Neuronal stem cell (in vitro differentiated cells): Measurements from ENCODE around the gene NCAM2.

ENCODE experiments used
- DNase-seq: peaks from one replicate; pipeline ENCODE4 v3.0.0-alpha.2; 2013; ENCODE audit warnings: low spot score
- H2AFZ ChIP-seq: one replicate; pipeline ENCODE4 v1.6.1; 2013; ENCODE audit warnings: mild to moderate bottlenecking, low read length, inconsistent platforms
- H2AK5ac ChIP-seq: 2 replicates; pipeline ENCODE4 v1.6.1; 2013; ENCODE audit warnings: low read depth, mild to moderate bottlenecking, inconsistent platforms, low read length, moderate library complexity, mixed read lengths
- H2BK120ac ChIP-seq: 2 replicates; pipeline ENCODE4 v1.6.1; 2013; ENCODE audit warnings: low read depth, mild to moderate bottlenecking, inconsistent platforms, low read length, moderate library complexity, mixed read lengths
- H2BK12ac ChIP-seq: one replicate; pipeline ENCODE4 v1.6.1; 2013; ENCODE audit warnings: low read length, inconsistent platforms
- H2BK15ac ChIP-seq: 2 replicates; pipeline ENCODE4 v1.6.1; 2013; ENCODE audit warnings: mild to moderate bottlenecking, low read length, inconsistent platforms, mixed read lengths
- H2BK5ac ChIP-seq: one replicate; pipeline ENCODE4 v1.6.1; 2013; ENCODE audit warnings: inconsistent platforms, mild to moderate bottlenecking, low read length, moderate library complexity
- H3K14ac ChIP-seq: one replicate; pipeline ENCODE4 v1.6.1; 2013; ENCODE audit warnings: low read length, inconsistent platforms
- H3K18ac ChIP-seq: 2 replicates; pipeline ENCODE4 v1.6.1; 2013; ENCODE audit warnings: low read length, inconsistent platforms
- H3K23ac ChIP-seq: 2 replicates; pipeline ENCODE4 v1.6.1; 2013; ENCODE audit warnings: low read depth, mild to moderate bottlenecking, mixed read lengths, low read length, inconsistent platforms; ENCODE audit not compliant: poor library complexity
- H3K27ac ChIP-seq: replicated peaks from 3 replicates; pipeline ENCODE4 v1.5.1; 2013; ENCODE audit warnings: low read length, inconsistent platforms
- H3K27me3 ChIP-seq, 3 experiments: 2 replicates each; pipeline ENCODE4 v1.6.1; 2013; ENCODE audit warnings: low read length in 3 of 3, mild to moderate bottlenecking in 2 of 3, inconsistent platforms in 1 of 3, low read depth in 1 of 3, mixed read lengths in 1 of 3, moderate library complexity in 1 of 3; ENCODE audit not compliant: control insufficient read depth in 3 of 3, insufficient read depth in 3 of 3
- H3K36me3 ChIP-seq, 2 donors: replicated peaks in 1 of 2; 2 replicates each; pipeline ENCODE4 v1.6.1; 2013; ENCODE audit warnings: low read length in 2 of 2; ENCODE audit not compliant: control insufficient read depth in 2 of 2, insufficient read depth in 2 of 2
- H3K4ac ChIP-seq: 2 replicates; pipeline ENCODE4 v1.6.1; 2013; ENCODE audit warnings: inconsistent platforms, mild to moderate bottlenecking, low read length, moderate library complexity
- H3K4me1 ChIP-seq, 2 donors: 1 replicate in 1 of 2; 2 replicates in 1 of 2; pipeline ENCODE4 v1.6.1; 2013; ENCODE audit warnings: low read length in 2 of 2, low read depth in 1 of 2; ENCODE audit not compliant: control insufficient read depth in 2 of 2, insufficient read depth in 1 of 2
- H3K4me2 ChIP-seq: one replicate; pipeline ENCODE4 v1.6.1; 2013; ENCODE audit warnings: mild to moderate bottlenecking, low read length, inconsistent platforms; ENCODE audit not compliant: insufficient read depth, poor library complexity, severe bottlenecking
- H3K4me3 ChIP-seq, 2 donors: 2 replicates each; pipeline ENCODE4 v1.5.1; 2013; ENCODE audit warnings: low read length in 2 of 2, mild to moderate bottlenecking in 2 of 2, inconsistent platforms in 1 of 2, moderate library complexity in 1 of 2
- H3K79me1 ChIP-seq: one replicate; pipeline ENCODE4 v1.6.1; 2013; ENCODE audit warnings: low read depth, mild to moderate bottlenecking, inconsistent platforms, low read length, moderate library complexity
- H3K9ac ChIP-seq: one replicate; pipeline ENCODE4 v1.6.1; 2013; ENCODE audit warnings: mild to moderate bottlenecking, low read depth, low read length, inconsistent platforms; ENCODE audit not compliant: poor library complexity
- H3K9me3 ChIP-seq, 2 donors: replicated peaks in 1 of 2; 2 replicates each; pipeline versions ENCODE3 to v1.6.1; 2013; ENCODE audit warnings: low read length in 2 of 2, mild to moderate bottlenecking in 2 of 2, inconsistent platforms in 1 of 2, low read depth in 1 of 2, mixed read lengths in 1 of 2, moderate library complexity in 1 of 2; ENCODE audit not compliant: control insufficient read depth in 2 of 2, insufficient read depth in 1 of 2
- H4K8ac ChIP-seq: one replicate; pipeline ENCODE4 v1.6.1; 2013; ENCODE audit warnings: low read depth, mild to moderate bottlenecking, inconsistent platforms, low read length, moderate library complexity
- H4K91ac ChIP-seq: one replicate; pipeline ENCODE4 v1.6.1; 2013; ENCODE audit warnings: low read length, low read depth, mild to moderate bottlenecking, inconsistent platforms; ENCODE audit not compliant: poor library complexity
- WGBS, 2 donors: extraction: QIAGEN DNeasy Blood & Tissue Kit; methylation state at CpG; one replicate each; pipeline ENCODE4 v1.1.7; 2013; ENCODE audit warnings: missing lambda C conversion rate in 2 of 2, mixed read lengths in 1 of 2; ENCODE audit not compliant: insufficient read length in 2 of 2, insufficient replicate concordance in 1 of 2; ENCODE audit errors: extremely low coverage in 2 of 2; 5-methylcytosine and 5-hydroxymethylcytosine counted together

Gene NCAM2

DNA sequence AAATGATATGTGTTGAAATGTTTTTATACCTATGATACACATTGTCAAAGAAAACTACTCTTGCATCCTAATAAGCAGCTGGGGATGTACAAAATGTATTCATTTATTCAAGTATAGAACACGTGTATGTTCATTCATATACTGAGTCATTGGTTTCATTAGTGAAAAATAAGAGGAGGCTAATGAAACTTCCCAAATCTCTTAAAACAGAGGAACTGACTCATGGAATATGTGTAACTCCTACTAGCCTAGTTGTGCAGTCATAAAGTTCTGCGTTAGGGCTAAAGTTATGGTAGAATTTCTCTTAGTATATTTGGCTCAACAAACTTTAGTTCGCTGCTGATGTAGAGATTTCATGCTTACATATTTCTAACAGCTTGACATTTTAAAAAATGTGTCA is 441.6 kb downstream of the NCAM2 start:
- WGBS, 2 donors: no CpG with 5 or more reads among the region's 3 CpGs
- H3K9ac ChIP-seq: no peak overlapping the region
- no peak for DNase-seq
- no peak overlapping the region for H2BK120ac ChIP-seq
- no peak overlapping the region for H2AFZ ChIP-seq
- H3K27ac ChIP-seq: no peak overlapping the region
- no peak overlapping the region for H3K23ac ChIP-seq
- no peak overlapping the region for H3K4me3 ChIP-seq
- no peaks in the 10 kb centered on the region for H3K79me1 ChIP-seq
- no peak overlapping the region for H4K91ac ChIP-seq
- H3K4me1 ChIP-seq: no peaks in the 10 kb centered on the region
- no peak overlapping the region for H2BK12ac ChIP-seq
- no peak overlapping the region for H4K8ac ChIP-seq
- H3K4me2 ChIP-seq: no peak overlapping the region
- no peak overlapping the region for H3K4ac ChIP-seq
- H2BK15ac ChIP-seq: no peak overlapping the region
- no peak overlapping the region for H2AK5ac ChIP-seq
- no peaks in the 10 kb centered on the region for H3K9me3 ChIP-seq
- no peaks in the 10 kb centered on the region for H3K36me3 ChIP-seq
- no peaks in the 10 kb centered on the region for H3K27me3 ChIP-seq
- no peak overlapping the region for H3K18ac ChIP-seq
- H2BK5ac ChIP-seq: no peak overlapping the region
- no peak overlapping the region for H3K14ac ChIP-seq

DNA sequence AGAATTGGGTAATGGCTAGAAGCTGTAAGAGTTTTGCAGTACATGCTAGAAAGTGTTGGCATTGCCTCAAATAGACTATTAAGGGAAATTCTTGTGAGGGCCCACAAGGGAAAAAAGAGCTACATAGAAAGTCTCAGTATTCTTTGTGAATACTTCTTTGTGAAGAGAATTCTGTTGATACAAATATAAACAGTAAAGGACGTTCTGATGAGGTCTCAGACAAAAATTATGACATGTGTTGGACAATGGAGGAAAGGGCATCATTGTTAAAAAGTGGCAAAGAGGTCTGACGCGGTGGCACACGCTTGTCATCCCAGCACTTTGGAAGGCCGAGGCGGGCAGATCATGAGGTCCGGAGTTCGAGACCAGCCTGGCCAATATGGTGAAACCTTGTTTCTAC is 458.9 kb downstream of the NCAM2 start:
- no peak overlapping the region for H3K9ac ChIP-seq
- H3K4me2 ChIP-seq: no peak overlapping the region
- no peaks in the 10 kb centered on the region for H3K4me1 ChIP-seq
- H4K91ac ChIP-seq: no peak overlapping the region
- H3K18ac ChIP-seq: no peak overlapping the region
- H3K27ac ChIP-seq: no peak overlapping the region
- no peak overlapping the region for H2BK15ac ChIP-seq
- no peak overlapping the region for H3K14ac ChIP-seq
- no peak overlapping the region for H3K4me3 ChIP-seq
- no peaks in the 10 kb centered on the region for H3K79me1 ChIP-seq
- no peak overlapping the region for H2AK5ac ChIP-seq
- H3K9me3 ChIP-seq: no peaks in the 10 kb centered on the region
- H2AFZ ChIP-seq: no peak overlapping the region
- H3K36me3 ChIP-seq: no peaks in the 10 kb centered on the region
- no peak overlapping the region for H3K4ac ChIP-seq
- H4K8ac ChIP-seq: no peak overlapping the region
- no peak overlapping the region for H3K23ac ChIP-seq
- no peak overlapping the region for H2BK12ac ChIP-seq
- WGBS, 2 donors: no CpG with 5 or more reads among the region's 8 CpGs
- no peak for DNase-seq
- no peak overlapping the region for H2BK5ac ChIP-seq
- H3K27me3 ChIP-seq: no peaks in the 10 kb centered on the region
- H2BK120ac ChIP-seq: no peak overlapping the region

DNA sequence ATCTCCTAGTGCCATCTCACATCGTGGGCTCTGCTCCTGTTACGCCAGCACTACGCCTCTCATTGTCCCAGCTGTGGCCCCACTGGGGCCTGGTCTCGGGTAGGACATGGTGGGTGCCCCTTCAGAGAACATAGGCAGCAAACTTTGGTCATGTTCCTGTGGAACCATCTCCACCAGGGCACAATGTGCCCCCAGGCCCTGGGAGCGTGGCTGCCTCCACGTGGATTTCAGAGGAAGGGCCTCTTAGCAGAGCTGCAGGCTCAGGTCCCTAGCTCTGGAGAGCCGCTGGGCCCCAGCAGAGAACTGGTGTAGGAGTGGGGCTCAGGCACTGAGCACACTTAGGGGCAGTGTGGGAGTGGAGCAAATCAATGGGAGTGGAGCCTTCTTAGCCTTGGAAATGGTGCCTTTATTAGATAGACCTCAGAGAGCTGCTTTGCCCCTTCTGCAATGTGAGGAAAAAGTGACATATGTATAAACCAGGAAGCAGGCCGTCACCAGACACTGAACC is 460.0 kb downstream of the NCAM2 start:
- DNase-seq: no peak
- Histone ChIP-seq H3K9me3 (no peaks in the 10 kb centered on the region), H3K4me3 (no peak overlapping the region), H3K14ac (no peak overlapping the region), H3K23ac (no peak overlapping the region), H3K27me3 (no peaks in the 10 kb centered on the region), H3K79me1 (no peaks in the 10 kb centered on the region), H2BK12ac (peak overlapping the region; percentile 24), H2BK120ac (peak overlapping the region; percentile 11), H3K4me1 (no peaks in the 10 kb centered on the region), H3K9ac (no peak overlapping the region), H2BK5ac (no peak overlapping the region), H2AK5ac (no peak overlapping the region), H4K8ac (no peak overlapping the region), H3K36me3 (no peaks in the 10 kb centered on the region), H2AFZ (no peak overlapping the region), H3K4ac (no peak overlapping the region), H3K4me2 (no peak overlapping the region), H3K27ac (no peak overlapping the region), H2BK15ac (no peak overlapping the region), H3K18ac (no peak overlapping the region), H4K91ac (no peak overlapping the region)
- no CpG with 5 or more reads among the region's 8 CpGs for WGBS, 2 donors

DNA sequence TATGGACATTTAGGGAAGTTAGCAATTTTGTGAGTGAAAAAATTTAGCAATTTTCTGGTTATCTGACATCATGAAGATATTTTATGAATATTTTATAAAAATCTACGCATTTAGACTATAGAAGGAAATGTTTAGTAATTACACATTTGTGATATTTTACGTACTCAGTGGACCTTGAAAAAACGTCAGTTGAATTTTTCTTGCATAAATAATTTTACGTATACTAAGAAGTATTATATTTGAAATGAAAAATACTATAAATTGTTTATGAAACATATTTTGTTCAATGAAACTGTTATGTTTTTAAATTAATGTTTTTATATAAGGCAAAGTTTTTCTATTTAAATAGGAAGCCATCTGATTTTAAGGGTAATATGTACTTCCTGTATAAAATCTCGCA is 462.8 kb downstream of the NCAM2 start:
- WGBS, 2 donors: no CpG with 5 or more reads among the region's 5 CpGs
- no peak for DNase-seq

More for the DNA sequence above, 462.8 kb downstream of the NCAM2 start:
- no peak overlapping the region for H3K23ac ChIP-seq
- no peak overlapping the region for H3K9ac ChIP-seq
- H3K27ac ChIP-seq: no peak overlapping the region
- no peaks in the 10 kb centered on the region for H3K36me3 ChIP-seq
- no peak overlapping the region for H3K14ac ChIP-seq
- H3K27me3 ChIP-seq: no peaks in the 10 kb centered on the region
- no peak overlapping the region for H2BK5ac ChIP-seq
- no peak overlapping the region for H3K4ac ChIP-seq
- no peak overlapping the region for H2BK12ac ChIP-seq
- no peak overlapping the region for H2AFZ ChIP-seq
- H2BK120ac ChIP-seq: no peak overlapping the region
- H2AK5ac ChIP-seq: no peak overlapping the region
- H2BK15ac ChIP-seq: no peak overlapping the region
- H3K4me1 ChIP-seq: no peaks in the 10 kb centered on the region
- H3K9me3 ChIP-seq: no peaks in the 10 kb centered on the region
- H4K91ac ChIP-seq: no peak overlapping the region
- no peak overlapping the region for H3K4me3 ChIP-seq
- no peak overlapping the region for H3K4me2 ChIP-seq
- H3K18ac ChIP-seq: no peak overlapping the region
- H4K8ac ChIP-seq: no peak overlapping the region
- no peaks in the 10 kb centered on the region for H3K79me1 ChIP-seq
